Measurements from ENCODE around the gene KRTAP10-6.
"Not testable (repeated sequence)": the region's sequence is repeated elsewhere in the genome, so short reads cannot be mapped to it uniquely, and the experiment has no call there.

Gene KRTAP10-6

DNA sequence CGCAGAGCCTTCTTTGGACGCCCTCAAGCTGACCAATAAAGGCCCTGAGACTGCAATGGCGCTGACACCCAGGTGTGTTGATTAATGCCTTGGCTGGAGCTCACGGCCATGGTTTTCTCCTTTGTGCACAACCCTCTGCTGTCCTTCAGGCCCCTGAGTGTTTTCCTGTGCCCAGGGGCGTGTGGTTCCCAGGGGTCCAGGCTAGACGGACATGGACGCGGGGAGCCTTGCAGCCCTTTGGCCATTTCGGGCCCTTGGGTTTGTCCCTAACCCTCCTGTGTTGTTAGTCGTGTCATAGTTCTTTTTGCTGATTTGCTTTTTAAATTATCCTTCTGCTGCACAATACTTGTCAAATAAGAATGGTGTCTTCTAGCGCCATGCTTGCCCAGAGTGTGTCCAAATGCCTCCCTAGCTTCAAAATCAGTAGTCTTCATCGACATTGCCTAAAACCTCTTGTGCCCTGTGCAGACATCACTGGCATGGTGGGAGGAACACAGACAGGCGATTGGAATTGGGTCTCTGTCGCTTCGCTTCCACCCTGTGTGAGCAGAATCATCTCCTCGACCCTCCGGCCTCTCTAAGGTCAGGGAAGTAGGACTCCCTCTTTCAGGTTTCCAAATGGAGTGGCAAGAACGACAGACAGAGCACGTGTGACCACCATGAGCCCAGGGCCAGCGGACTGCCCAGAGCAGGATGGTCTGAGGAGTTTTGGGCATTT is 16.8 kb downstream of the KRTAP10-6 start:
- no peak for DNase-seq

DNA sequence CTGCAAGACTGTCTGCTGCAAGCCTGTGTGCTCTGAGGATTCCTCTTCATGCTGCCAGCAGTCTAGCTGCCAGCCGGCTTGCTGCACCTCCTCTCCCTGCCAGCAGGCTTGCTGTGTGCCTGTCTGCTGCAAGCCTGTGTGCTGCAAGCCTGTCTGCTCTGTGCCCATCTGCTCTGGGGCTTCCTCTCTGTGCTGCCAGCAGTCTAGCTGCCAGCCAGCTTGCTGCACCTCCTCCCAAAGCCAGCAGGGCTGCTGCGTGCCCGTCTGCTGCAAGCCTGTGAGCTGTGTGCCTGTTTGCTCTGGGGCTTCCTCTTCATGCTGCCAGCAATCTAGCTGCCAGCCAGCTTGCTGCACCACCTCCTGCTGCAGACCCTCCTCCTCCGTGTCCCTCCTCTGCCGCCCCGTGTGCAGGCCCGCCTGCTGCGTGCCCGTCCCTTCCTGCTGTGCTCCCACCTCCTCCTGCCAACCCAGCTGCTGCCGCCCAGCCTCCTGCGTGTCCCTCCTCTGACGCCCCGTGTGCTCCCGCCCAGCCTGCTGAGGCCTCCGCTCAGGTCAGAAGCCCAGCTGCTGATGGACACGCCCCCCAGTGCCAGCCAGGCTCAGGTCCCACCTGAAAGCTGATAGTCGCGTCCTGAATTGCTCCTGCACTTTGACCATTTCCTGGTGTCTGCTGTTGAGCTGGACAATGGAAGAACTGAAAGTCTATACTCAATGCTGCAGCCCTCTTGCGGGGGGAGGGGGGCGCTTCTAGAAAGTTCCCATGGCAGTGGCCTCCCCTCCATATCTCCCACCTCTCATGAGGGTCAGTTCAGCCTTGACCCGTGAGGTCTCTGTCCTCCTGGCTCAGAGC is 17.6 kb downstream of the KRTAP10-6 start:
- no peak for DNase-seq

DNA sequence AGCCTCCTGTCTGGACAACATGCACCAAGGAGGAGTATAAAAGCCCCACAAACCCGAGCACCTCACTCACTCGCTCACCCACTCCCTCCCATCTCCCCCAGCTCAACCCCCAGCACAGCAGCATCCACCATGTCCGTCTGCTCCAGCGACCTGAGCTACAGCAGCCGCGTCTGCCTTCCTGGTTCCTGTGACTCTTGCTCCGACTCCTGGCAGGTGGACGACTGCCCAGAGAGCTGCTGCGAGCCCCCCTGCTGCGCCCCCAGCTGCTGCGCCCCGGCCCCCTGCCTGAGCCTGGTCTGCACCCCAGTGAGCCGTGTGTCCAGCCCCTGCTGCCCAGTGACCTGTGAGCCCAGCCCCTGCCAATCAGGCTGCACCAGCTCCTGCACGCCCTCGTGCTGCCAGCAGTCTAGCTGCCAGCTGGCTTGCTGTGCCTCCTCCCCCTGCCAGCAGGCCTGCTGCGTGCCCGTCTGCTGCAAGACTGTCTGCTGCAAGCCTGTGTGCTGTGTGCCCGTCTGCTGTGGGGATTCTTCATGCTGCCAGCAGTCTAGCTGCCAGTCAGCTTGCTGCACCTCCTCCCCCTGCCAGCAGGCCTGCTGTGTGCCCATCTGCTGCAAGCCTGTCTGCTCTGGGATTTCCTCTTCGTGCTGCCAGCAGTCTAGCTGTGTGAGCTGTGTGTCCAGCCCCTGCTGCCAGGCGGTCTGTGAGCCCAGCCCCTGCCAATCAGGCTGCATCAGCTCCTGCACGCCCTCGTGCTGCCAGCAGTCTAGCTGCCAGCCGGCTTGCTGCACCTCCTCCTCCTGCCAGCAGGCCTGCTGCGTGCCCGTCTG is 18.5 kb downstream of the KRTAP10-6 start, which contains the start of gene KRTAP10-4:
KRTAP10-4 (plus strand) TSS at position 100 of the 827 bp plus-strand sequence; CDS start at position 130, 30 bp downstream.
- not testable (repeated sequence) for DNase-seq

DNA sequence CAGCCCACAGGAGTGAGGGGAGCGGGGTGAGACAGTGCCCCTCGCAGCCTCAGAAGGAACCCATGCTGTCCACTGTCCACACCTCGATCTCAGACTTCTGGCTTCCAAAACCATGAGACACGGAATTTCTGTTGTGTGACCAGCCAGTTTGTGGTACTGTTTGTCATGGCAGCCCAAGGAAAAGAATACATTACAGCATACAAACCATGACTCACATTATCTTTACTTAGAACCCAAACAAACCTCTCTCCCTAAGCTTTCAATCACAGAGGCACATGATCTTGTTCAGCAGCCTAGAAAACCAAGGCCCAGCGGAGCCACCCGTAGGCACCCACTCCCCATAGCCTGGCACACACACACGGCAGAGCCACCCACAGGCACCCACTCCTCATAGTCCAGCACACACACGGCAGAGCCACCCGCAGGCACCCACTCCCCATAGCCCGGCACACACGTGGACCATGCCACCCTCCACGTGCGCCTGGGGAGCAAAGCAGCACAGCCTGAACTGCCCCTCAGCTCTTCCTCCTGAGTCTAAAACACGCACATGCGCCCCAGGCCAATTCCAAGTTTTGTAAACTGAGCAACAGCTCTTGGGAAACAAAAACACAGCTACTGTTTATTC is 19.2 kb downstream of the KRTAP10-6 start:
- DNase-seq: no peak

DNA sequence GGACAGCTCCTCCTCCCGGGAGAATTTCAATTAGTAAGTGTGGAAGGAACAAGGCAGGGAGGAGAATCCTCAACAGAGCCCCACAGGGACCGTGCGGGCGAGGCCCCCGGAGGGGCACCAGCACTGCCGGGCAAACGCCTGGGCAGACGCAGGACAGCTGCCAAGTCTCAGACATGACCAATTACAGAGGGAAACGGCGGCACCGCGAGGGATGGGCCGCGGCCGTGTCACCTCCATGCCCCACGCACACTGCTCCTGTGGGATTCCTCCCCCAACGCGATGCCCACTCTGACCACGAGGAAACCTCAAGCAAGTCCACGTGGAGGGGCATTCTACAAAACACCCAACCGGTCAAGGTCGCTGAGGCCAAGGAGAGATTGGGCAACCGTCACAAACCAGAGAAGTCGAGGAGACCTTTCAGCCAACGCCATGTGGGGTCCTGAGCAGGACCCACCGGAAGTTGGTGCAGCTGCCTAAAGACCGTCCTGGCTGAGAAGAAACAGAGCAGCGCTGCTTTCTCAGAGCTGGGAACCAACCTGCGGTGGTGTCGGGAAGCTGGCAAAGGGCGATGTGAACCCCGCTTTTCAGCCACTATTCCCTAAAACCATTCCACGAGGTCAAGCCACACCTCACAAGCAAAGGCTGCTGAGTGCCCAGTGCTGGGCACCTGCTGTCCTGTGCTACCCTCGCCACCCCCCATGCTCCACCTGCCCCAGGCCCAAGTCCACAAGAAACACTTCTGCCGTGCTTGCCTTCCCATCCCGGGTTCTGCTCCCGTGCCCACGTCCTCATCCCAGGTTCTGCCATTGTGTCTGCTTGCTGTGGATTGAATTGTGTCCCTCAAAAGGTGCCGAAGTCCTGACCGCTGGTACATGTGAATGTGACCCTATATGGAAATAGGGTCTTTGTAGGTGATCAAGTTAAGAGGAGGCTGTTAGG is 20.2 kb downstream of the KRTAP10-6 start:
- DNase-seq: no peak

DNA sequence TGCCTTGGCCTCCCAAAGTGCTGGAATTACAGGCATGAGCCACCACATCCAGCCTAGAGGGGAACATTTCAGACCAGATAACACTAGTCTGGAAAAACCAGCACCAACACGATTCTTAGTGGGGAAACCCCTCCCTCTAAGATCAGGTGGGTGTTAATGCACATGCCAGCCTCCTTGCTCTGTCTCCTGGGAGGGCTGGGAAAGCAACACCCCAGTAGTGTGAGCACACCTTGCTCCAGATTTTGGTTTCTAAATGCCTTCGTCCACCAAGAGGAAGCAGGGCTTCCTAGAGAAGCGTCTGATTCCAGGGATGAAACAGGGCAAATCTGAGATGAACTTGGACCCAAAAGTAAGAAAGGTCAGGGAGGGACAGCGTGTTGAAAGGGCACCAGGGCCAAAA is 21.0 kb downstream of the KRTAP10-6 start:
- DNase-seq: no peak

DNA sequence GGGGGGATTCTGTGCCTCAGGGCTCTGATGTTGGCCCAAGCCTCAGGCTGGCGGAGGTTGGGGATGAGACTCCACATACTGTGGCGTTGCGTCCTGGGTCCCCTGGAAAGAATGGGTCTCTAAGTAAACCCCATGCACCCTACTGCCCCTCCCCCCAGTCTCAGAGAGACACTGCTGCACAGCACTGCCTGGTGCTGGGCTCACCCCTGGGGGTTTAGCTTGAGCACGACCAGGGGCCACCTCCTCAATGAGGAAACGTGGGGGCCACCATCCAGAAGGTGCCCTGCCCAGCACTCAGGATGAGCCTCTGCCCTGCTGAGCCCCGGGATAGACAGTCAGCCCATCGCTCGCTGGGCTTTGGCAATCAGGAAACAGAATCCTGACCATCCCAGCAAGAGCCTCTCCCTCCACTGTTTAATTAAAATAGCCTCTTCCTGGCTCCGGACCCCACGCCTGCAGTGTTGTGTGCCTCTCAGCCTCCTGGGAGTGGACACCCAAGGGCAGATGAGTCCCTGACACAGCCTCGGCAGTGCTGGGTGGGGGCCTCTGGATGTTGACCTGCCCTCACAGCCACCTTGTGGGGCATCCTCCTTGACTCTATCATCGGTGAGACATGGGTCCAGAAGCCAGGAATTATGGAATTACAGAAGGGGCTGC is 22.3 kb downstream of the KRTAP10-6 start:
- DNase-seq: no peak

DNA sequence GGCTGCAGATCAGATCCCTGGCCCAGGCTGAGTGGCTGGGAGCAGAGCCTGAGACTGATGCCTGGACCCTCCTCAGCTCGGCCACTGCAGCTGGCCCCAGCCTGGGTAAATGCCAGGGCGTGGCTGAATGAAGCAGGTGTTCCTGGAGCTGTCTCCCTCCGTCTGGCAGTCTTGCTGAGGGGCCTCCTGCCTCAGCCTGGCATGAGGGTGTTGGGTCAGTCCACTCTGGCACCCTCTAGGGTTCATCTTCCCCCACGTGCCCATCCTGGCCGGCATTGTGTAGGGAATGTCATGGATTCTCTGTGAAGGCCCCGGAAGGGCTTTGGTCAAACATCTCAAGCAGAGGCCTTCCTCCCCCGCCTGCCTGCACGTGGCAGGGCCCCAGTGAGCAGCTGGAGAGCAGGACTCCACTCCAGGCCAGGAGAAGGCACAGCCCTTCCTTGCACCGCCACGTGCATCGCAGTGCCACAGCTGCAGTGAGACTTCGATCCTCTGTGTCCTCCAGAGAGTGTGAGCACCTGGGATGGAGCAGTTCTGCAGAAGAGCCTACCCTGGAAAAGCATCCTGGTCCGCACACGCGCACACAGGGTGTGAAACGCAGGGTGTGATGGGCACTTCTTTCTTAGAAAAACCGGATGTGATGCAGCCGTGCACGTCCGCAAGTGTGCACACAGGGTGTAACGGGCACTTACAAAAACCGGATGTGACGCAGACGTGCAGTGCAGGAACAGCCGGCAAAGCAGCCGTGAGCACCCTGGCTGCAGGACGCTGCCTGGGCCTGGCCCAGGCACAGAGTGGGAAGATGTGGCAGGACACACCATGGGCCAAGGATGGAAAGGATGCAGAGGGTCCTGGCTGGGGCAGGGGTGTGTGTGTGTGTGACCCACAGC is 23.4 kb downstream of the KRTAP10-6 start:
- no peak for DNase-seq

DNA sequence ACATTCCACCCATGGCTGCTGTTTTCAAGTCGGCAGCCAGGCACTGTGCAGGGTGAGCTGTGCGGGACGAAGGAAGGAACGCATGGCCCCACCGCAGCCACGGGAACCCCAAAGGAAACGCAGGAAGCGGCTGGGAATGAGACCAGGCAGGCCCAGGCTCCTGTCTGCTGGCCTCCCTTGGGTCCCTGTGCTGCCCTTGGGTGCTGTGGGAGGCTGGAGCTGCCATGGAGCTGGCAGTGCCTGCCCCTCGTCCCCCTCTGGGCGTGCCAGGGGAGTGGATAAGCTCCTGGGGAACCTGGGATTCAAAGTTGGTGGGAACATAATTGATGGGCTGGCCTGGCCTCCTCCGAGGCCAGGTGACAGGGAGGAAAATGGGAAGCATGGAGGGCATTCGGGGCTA is 24.0 kb downstream of the KRTAP10-6 start:
- no peak for DNase-seq

DNA sequence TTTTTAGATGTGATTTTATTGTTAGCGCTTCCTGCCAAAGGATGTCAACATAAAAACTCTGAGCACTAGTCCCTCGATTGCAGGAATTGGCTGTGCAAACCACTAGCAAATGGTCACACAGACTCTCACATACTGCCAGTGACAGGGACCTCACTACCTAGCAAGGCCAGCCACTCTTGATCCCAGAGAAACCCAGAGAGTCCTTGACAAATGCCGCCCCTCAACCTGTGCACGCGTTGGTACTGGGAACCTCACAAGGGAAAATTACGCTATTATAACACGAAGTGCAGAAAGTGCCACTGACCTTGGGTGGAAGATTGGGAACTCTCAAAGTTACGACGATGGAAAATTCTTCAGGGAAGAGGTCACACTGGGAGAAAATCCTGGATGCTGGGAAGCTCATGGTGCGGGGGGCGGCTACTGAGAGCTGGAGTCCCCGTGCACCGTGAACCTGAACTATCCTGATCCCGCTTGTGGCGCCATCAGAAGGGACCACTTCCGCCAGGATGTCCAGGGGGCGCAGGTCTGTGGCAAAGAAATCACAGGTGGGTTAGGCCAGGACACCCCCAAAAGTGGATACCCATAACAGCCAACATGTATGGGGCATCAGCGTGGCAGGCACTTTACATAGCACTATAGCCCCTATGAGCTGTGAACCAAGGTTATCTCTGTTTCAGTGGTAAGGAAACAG is 24.7 kb downstream of the KRTAP10-6 start:
- no peak for DNase-seq

DNA sequence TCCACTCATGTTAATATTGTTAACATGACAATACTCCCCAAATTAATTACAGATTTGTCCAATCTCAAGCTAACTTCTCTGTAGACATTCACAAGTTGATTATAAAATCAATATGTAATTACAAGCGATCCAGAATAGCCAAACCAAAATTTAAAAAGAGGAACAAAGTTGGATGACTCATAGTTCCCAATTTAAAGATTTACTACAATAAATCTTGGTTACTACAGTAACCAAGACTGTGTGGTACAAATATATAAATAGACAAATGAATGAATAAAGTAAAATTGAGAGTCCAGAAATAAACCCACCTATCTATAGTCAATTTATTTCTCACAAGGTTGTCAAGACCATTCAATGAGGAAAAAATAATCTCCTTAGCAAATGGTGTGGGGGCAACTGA is 25.9 kb downstream of the KRTAP10-6 start:
- no peak for DNase-seq

DNA sequence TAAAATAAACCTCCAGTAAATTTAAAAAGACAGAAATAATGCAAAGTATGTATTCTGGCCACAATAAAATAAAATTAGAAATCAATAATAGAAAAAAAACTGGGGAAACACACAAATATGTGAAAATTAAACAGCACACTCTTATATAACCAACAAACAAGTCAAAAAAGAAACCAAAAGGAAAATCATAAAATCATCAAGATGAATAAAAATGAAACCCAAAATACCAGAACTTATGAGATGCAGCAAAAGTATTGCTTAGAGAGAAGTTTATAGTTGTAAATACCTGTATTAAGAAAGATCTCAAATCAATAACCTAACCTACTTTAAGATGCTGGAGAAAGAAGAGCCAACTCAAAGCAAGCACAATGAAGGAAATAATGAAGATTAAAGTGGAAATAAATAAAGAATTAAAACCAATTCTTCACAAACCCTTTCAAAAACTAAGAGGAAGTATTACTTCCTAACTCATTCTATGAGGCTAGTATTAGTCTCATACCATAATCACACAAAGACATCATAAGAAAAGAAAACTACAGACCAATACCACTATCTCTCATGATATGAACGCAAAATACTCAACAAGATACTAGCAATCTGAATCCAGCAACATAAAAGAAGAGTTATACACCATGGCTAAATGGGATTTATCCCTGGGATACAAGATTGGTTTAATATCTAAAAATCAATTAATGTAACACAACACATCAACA is 27.3 kb downstream of the KRTAP10-6 start:
- no peak for DNase-seq

DNA sequence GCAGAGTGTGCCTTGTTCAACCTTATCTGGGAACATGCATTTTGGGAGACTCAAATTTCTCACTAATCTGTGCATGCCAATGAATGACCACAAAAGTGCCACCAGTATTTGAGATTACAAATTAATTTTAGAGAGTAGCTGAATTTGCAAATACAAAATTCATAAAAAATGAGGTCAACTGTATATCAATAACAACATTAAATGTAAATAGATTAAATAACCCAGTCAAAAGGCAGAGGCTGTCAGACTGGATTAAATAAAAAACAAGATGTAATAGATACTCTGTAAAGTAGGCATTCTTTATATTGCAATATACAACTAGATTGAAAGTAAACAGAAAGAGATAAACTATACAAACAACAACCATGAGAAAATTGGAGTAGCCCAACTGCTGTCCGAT is 28.2 kb downstream of the KRTAP10-6 start:
- no peak for DNase-seq

DNA sequence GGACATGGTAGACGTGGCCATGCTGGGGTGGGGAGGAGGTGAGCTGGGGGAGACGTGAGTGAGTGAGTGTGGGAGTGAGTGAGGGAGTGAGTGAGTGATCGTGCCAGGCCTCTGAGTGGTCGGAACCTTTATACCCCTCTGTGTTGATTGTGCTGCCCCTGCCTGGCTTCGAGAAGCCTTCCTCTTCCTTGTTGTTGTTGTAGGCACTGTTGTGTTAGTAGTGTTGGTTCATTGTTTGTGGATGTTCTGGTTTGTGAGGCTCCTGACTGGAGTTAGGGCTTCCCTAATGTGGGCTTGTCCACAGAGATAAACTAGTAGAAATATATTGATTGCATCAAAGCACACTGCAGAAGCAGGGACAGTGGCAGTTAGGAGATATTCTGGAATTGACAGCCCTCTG is 33.6 kb downstream of the KRTAP10-6 start, which contains the start of gene KRTAP10-3:
KRTAP10-3 (minus strand) TSS at position 101 of the 400 bp plus-strand sequence; CDS start at position 21, 80 bp downstream.
- no peak for DNase-seq

DNA sequence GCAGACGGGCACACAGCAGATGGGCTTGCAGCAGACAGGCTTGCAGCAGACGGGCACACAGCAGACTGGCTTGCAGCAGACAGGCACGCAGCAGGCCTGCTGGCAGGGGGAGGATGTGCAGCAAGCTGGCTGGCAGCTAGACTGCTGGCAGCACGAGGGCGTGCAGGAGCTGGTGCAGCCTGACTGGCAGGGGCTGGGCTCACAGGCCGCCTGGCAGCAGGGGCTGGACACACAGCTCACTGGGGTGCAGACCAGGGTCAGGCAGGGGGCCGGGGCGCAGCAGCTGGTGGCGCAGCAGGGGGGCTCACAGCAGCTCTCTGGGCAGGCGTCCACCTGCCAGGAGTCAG is 34.0 kb downstream of the KRTAP10-6 start:
- not testable (repeated sequence) for DNase-seq

DNA sequence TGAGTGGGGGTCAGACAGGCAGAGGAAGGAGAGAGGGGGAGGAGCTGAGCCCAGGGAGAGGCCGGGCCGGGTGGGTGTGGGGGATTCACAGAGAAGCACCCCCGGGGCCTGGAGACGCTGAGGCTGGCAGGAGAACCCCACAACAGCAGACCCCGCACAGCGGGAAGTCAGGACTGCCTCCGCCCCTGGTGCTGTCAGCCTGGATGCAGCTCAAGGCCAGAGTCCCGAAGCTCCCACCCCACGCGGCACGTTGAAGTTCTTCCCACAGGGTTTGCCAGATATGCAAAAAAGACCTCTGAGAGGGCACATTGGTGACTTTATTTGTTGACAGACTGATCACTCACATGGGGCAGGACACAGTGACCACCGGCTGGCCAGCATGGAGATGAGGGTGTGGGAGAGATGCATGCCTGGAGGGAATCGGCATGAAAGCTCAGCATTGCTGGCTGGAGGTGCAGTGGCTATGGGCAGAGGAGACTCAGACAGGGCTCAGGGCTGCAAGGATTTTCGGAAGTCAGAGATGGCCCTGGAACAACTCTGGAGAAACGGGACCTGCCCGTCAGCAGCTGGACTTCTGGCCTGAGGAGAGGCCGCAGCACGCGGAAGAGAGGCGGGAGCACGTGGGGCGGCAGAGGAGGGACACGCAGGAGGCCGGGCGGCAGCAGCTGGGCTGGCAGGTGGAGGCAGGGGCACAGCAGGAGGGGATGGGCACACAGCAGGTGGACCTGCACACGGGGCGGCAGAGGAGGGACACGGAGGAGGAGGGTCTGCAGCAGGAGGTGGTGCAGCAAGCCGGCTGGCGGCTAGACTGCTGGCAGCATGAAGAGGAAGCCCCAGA is 34.6 kb downstream of the KRTAP10-6 start:
- DNase-seq: no peak

DNA sequence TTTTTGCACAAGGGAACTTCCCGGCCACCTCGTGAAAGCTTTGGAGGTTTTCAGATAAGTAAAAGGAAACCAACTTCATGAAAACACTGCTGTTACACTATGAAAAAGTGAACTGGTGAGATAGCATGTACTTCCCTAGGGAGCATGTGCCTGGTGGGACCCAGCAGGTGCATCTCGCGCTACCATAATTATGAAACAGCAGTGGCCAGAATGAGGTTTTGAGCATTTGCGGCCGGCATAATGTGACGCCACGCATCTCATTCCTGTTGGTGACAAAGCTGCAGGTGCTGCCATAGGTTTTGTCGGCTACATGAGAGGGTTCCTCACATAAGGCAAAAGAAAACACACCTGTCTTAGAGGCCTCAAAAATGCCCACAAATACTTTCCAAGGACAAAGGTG is 35.4 kb downstream of the KRTAP10-6 start:
- DNase-seq: no peak

All from amniotic stem cell (primary cell).